HG03025 (cell line): ENCODE measurements around the gene PIGL.
A peak's percentile ranks its signal among the peaks of the same experiment; 100 is the strongest.
"Not testable (repeated sequence)": the region's sequence is repeated elsewhere in the genome, so short reads cannot be mapped to it uniquely, and the experiment has no call there.

ENCODE experiments used
- ATAC-seq: cut with Tn5 transposase; IDR thresholded peaks from one replicate; pipeline ENCODE4 v1.9.1; 2021; ENCODE audit warnings: mild to moderate bottlenecking, moderate library complexity; ENCODE audit not compliant: unreplicated experiment, low FRiP score

PIGL gene

GRCh38 chr17:16217002-16217635, at the start of gene PIGL:
PIGL (plus strand) TSS chr17:16217210; CDS start chr17:16217227, 17 bp downstream.
- peak; percentile 33 for ATAC-seq

GRCh38 chr17:16171613-16172012, 45.4 kb upstream of the PIGL start:
- no peak for ATAC-seq

GRCh38 chr17:16178836-16179235, 38.2 kb upstream of the PIGL start:
- no peak for ATAC-seq

GRCh38 chr17:16181581-16181980, 35.4 kb upstream of the PIGL start:
- ATAC-seq = no peak

- ATAC-seq = no peak
Observed at GRCh38 chr17:16187642-16188041, 29.4 kb upstream of the PIGL start.

- ATAC-seq = no peak
Observed at GRCh38 chr17:16189791-16190348, 27.1 kb upstream of the PIGL start.

- ATAC-seq = no peak
Observed at GRCh38 chr17:16190703-16191360, 26.2 kb upstream of the PIGL start.

GRCh38 chr17:16191604-16192003, 25.4 kb upstream of the PIGL start:
- ATAC-seq = no peak

- not testable (repeated sequence) for ATAC-seq
Observed at GRCh38 chr17:16194307-16194835, 22.6 kb upstream of the PIGL start.

- no peak for ATAC-seq
Observed at GRCh38 chr17:16197276-16197675, 19.7 kb upstream of the PIGL start.

- ATAC-seq = no peak
Observed at GRCh38 chr17:16199093-16199492, 17.9 kb upstream of the PIGL start.

GRCh38 chr17:16201693-16202131, 15.3 kb upstream of the PIGL start:
- ATAC-seq = not testable (repeated sequence)

GRCh38 chr17:16202554-16203500, 14.2 kb upstream of the PIGL start:
- not testable (repeated sequence) for ATAC-seq

GRCh38 chr17:16204763-16205162, 12.2 kb upstream of the PIGL start:
- not testable (repeated sequence) for ATAC-seq

GRCh38 chr17:16211590-16211989, 5.4 kb upstream of the PIGL start:
- no peak for ATAC-seq

- no peak for ATAC-seq
Observed at GRCh38 chr17:16212793-16213192, 4.2 kb upstream of the PIGL start.

- ATAC-seq = peak; percentile 8
Observed at GRCh38 chr17:16214190-16215001, 2.6 kb upstream of the PIGL start.

GRCh38 chr17:16215002-16215272, 2.1 kb upstream of the PIGL start:
- ATAC-seq = peak; percentile 42

GRCh38 chr17:16215273-16215964, 1.6 kb upstream of the PIGL start, which contains the start of gene NCOR1:
NCOR1 (minus strand) TSS chr17:16215534; CDS start chr17:16194569, 20,965 bp downstream.
- ATAC-seq = peak; percentile 58
